Measurements from ENCODE around the gene LAMA2.

GRCh38 chr6:128888444-128889175 is 5.7 kb downstream of the LAMA2 start:
- TF ChIP-seq RAD21 (IDR thresholded peaks at IDR 0.05; ENCODE audit: low read depth) (no peak), MAX (IDR thresholded peaks at IDR 0.05) (no peak), CREB1 (IDR thresholded peaks at IDR 0.05; ENCODE audit: low read depth) (no peak)
